Measurements from ENCODE around the gene EPHA3. TPM values are rescaled to one million over a fixed set of nuclear protein-coding genes. Genes with fewer than 3 reads are reported as not detected.

EPHA3 gene
- total and polyA plus RNA-seq, 9 of the 15 experiments (the other 6 are each of a cell fraction or from before 2014, with no cell fraction given), result not detected

DNA sequence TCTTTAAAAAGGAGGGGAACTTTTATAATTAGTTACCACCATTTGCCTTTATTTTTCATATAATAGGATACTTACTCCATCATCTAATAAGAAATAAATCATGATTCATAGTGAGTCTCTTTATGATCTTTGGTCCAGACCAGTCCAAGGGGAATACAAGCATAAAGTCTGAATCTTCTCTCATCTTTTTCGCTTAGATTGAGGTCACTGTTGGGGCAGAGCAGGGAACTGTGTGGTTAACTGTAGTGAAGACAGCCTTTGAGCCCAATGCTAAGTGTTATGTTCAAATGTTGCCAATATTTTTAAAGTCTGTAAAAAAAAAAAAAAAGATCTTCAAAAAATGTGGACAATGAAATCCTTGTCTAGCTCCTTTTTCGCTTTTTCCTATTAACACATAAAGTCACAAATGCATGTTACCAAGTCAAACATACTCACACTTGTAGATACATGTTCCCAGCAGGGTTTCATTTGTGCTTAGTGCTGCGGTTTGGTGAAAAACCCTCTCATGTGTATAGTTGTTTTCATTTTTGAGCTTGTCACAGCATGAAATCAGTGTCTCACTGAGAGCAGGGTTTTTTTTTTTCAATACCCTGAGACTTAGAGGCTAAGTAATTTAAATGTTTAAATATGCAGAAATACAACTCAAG lies 72.1 kb downstream of the EPHA3 start:
- no peaks in the 10 kb centered on the region for H3K36me3 ChIP-seq (ENCODE audit: control insufficient read depth, insufficient read depth, low read length)
- no peaks in the 10 kb centered on the region for H3K27me3 ChIP-seq (ENCODE audit: control insufficient read depth in 2 of 2, insufficient read depth in 2 of 2, low read length in 2 of 2)
- FAIRE-seq (no peak), DNase-seq (ENCODE audit: extremely low read depth in 1 of 4, low spot score in 3 of 4) (no peak), ATAC-seq (no peak)
- no peaks in the 10 kb centered on the region for H3K9me1 ChIP-seq (ENCODE audit: control insufficient read depth, insufficient read depth, low read length)
- POLR2A ChIA-PET, result no interaction called here
- no peaks in the 10 kb centered on the region for H3K79me2 ChIP-seq (ENCODE audit: control insufficient read depth, insufficient read depth, low read length)
- WGBS (ENCODE audit: insufficient coverage, low coverage, missing lambda C conversion rate), result 0% methylated on average over 2 of the region's 3 CpGs
- intact Hi-C loops (cut with micrococcal nuclease) (no loop called here), in situ Hi-C loops (cut with MboI) (no loop called here)
- H4K20me1 ChIP-seq (replicated peaks; ENCODE audit: control insufficient read depth, insufficient read depth, low read length), result no peaks in the 10 kb centered on the region
- TF ChIP-seq RBFOX2 (IDR thresholded peaks at IDR 0.05; ENCODE audit: low read depth, low read length), result no peak
- TF ChIP-seq SMC3 (conservative IDR thresholded peaks at IDR 0.05; ENCODE audit: insufficient read depth, low read depth, low read length), result no peak
- TF ChIP-seq ZKSCAN1 (IDR thresholded peaks at IDR 0.05; ENCODE audit: low read depth, low read length), result no peak
- TF ChIP-seq ERF (CRISPR knock-in tag; IDR thresholded peaks at IDR 0.05), result no peak
- no peak for TF ChIP-seq RBM14 (IDR thresholded peaks at IDR 0.05; ENCODE audit: borderline replicate concordance, insufficient read depth, low read depth, low read length)
- H3K9ac ChIP-seq (ENCODE audit: insufficient read depth in 1 of 2, low read depth in 2 of 2, low read length in 2 of 2), result no peak overlapping the region
- no peak overlapping the region for H3K4me2 ChIP-seq (ENCODE audit: insufficient read depth, low read length)
- H3K4me1 ChIP-seq (replicated peaks in 1 of 2; ENCODE audit: control insufficient read depth in 2 of 2, insufficient read depth in 2 of 2, low read length in 2 of 2), result no peaks in the 10 kb centered on the region
- H2AFZ ChIP-seq (ENCODE audit: low read depth, low read length), result no peak overlapping the region
- no peaks in the 10 kb centered on the region for H3K9me3 ChIP-seq (replicated peaks; ENCODE audit: control insufficient read depth, insufficient read depth, low read depth, low read length)
- no peak overlapping the region for H3K4me3 ChIP-seq
- H3K27ac ChIP-seq (ENCODE audit: extremely low read depth, low read depth, low read length), result no peak overlapping the region
- BruUV-seq (replicated peaks), result no TSS peak
- CTCF ChIA-PET (ENCODE audit: low intra/inter-chr PET ratio), result no interaction called here

- ChIA-PET CTCF (ENCODE audit: low intra/inter-chr PET ratio) (no interaction called here), POLR2A (no interaction called here)
- no peak for ATAC-seq
- Histone ChIP-seq H3K9me1 (ENCODE audit: control insufficient read depth, insufficient read depth, low read length) (no peaks in the 10 kb centered on the region), H3K27ac (ENCODE audit: extremely low read depth, low read depth, low read length) (no peak overlapping the region), H3K4me2 (ENCODE audit: insufficient read depth, low read length) (no peak overlapping the region), H3K4me1 (replicated peaks in 1 of 2; ENCODE audit: control insufficient read depth in 2 of 2, insufficient read depth in 2 of 2, low read length in 2 of 2) (no peaks in the 10 kb centered on the region), H2AFZ (ENCODE audit: low read depth, low read length) (no peak overlapping the region), H3K79me2 (ENCODE audit: control insufficient read depth, insufficient read depth, low read length) (no peaks in the 10 kb centered on the region), H3K4me3 (no peak overlapping the region), H3K36me3 (ENCODE audit: control insufficient read depth, insufficient read depth, low read length) (no peaks in the 10 kb centered on the region), H3K27me3 (ENCODE audit: control insufficient read depth in 2 of 2, insufficient read depth in 2 of 2, low read length in 2 of 2) (no peaks in the 10 kb centered on the region), H4K20me1 (replicated peaks; ENCODE audit: control insufficient read depth, insufficient read depth, low read length) (no peaks in the 10 kb centered on the region), H3K9ac (ENCODE audit: insufficient read depth in 1 of 2, low read depth in 2 of 2, low read length in 2 of 2) (no peak overlapping the region), H3K9me3 (replicated peaks; ENCODE audit: control insufficient read depth, insufficient read depth, low read depth, low read length) (no peaks in the 10 kb centered on the region)
- FAIRE-seq, result no peak
- WGBS (ENCODE audit: insufficient coverage, low coverage, missing lambda C conversion rate), result 0% methylated on average over 2 of the region's 2 CpGs
- no peak for DNase-seq (ENCODE audit: extremely low read depth in 1 of 4, low spot score in 3 of 4)
- intact Hi-C loops (cut with micrococcal nuclease), result no loop called here
- in situ Hi-C loops (cut with MboI), result no loop called here
- BruUV-seq (replicated peaks), result no TSS peak
- TF ChIP-seq ZNF75A (CRISPR knock-in tag; IDR thresholded peaks at IDR 0.05) (no peak), KLF6 (CRISPR knock-in tag; IDR thresholded peaks at IDR 0.05; ENCODE audit: borderline replicate concordance) (no peak), TAF9B (IDR thresholded peaks at IDR 0.05; ENCODE audit: partially characterized antibody) (no peak), E2F1 (CRISPR knock-in tag; IDR thresholded peaks at IDR 0.05) (no peak), ZNF695 (CRISPR knock-in tag; IDR thresholded peaks at IDR 0.05) (no peak), SREBF1 (IDR thresholded peaks at IDR 0.05; ENCODE audit: borderline replicate concordance, low read depth, low read length) (no peak), KAT8 (IDR thresholded peaks at IDR 0.05; ENCODE audit: low read depth) (no peak), ETV6 (IDR thresholded peaks at IDR 0.05; ENCODE audit: borderline replicate concordance in 1 of 2, low read depth in 2 of 2, low read length in 1 of 2) (no peak), ETV6 (CRISPR knock-in tag; IDR thresholded peaks at IDR 0.05; ENCODE audit: borderline replicate concordance) (no peak), NFXL1 (CRISPR knock-in tag; IDR thresholded peaks at IDR 0.05) (no peak), TRIM28 (IDR thresholded peaks at IDR 0.05) (no peak), SMAD4 (CRISPR knock-in tag; conservative IDR thresholded peaks at IDR 0.05) (no peak), ERF (CRISPR knock-in tag; IDR thresholded peaks at IDR 0.05) (no peak)
Measured at GRCh38 chr3:89180334-89180733, 72.9 kb downstream of the EPHA3 start.

Data from K562 (cell line).